Activated gamma-delta T cell treated with Interleukin-2 at 50 U/mL for 16 hours (primary cell): ENCODE measurements around the gene HS6ST3.

Experiments
- DNase-seq: peaks from one replicate; pipeline ENCODE4 v3.0.0-alpha.2; 2020

The HS6ST3 gene

GRCh38 chr13:96862093-96862492 lies 772.2 kb downstream of the HS6ST3 start:
- no peak for DNase-seq

GRCh38 chr13:96862999-96863398 lies 773.1 kb downstream of the HS6ST3 start:
- DNase-seq, result no peak

DNA sequence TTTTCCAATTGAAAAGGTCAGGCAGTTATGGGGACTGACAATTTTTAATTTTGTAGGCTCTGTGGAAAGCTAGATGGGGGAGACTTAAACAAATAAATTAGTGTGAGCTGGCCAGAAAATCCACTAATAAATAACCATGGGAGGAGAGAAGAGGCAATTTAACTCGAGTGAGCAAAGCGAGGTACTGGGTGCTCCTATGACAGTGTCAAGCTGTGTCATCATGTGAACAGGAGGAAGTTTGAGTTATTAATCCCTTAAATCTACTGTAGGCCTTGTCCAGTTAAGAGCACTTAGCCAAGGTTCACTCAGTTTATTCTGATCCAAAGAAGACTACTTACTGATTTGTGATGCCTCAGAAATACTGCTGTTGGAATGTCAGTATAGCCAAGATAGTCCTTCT lies 781.6 kb downstream of the HS6ST3 start:
- DNase-seq, result no peak

DNA sequence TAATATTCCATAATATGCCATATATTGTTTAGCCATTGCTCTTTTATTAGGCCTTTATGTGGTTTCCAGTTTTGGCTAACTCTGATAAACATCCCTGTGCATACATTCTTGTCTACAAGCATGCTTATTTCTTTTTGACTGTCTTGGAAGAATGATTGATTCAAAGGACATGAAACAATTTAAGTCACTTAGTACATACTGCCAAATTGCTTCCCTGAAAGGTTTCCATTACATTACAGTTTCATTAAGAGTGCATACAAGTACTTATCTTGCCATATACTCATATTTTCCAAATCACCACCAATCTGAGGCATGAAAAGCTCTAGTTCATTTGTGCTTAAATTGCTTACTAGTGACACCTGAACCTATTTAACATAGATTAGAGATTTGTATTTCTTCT lies 790.5 kb downstream of the HS6ST3 start:
- DNase-seq, result no peak
